OCI-LY3 (cell line): Measurements from ENCODE around the gene AREG.

Source experiments
- H2AFZ ChIP-seq: fragments of 200-600, 300-600 bp; shearing (Covaris generic); 2 replicates; pipeline ENCODE4 v1.6.0; 2014; ENCODE audit warnings: antibody characterized with exemption, low read depth, low read length
- H3K27ac ChIP-seq: fragments of 200-600, 300-600 bp; sonication (generic); 2 replicates; pipeline ENCODE4 v1.5.1; 2014; ENCODE audit warnings: mild to moderate bottlenecking, low read length, moderate library complexity, mixed read lengths
- H3K27me3 ChIP-seq: fragments of 200-600, 300-600 bp; sonication (generic); 2 replicates; pipeline ENCODE4 v1.6.1; 2014; ENCODE audit warnings: low read depth, low read length, mixed read lengths
- H3K36me3 ChIP-seq: fragments of 200-600, 300-600 bp; sonication (generic); replicated peaks from 2 replicates; pipeline ENCODE3; 2014; ENCODE audit warnings: low read depth, low read length, mixed read lengths
- H3K4me1 ChIP-seq: fragments of 300-600, 200-600 bp; sonication (generic); 2 replicates; pipeline ENCODE4 v1.6.1; 2014; ENCODE audit warnings: low read length, mixed read lengths
- H3K4me2 ChIP-seq: fragments of 200-600, 300-600 bp; sonication (generic); 2 replicates; pipeline ENCODE4 v1.6.1; 2014; ENCODE audit warnings: low read length, mixed read lengths
- H3K4me3 ChIP-seq: fragments of 300-600, 200-600 bp; sonication (generic); 2 replicates; pipeline ENCODE4 v1.5.1; 2014; ENCODE audit warnings: antibody characterized with exemption, mild to moderate bottlenecking, low read length, moderate library complexity
- H3K79me2 ChIP-seq: fragments of 300-600, 200-600 bp; shearing (Covaris generic); 2 replicates; pipeline ENCODE4 v1.6.1; 2014; ENCODE audit warnings: mild to moderate bottlenecking, low read length, mixed read lengths
- H3K9ac ChIP-seq: fragments of 300-600, 200-600 bp; shearing (Covaris generic); 2 replicates; pipeline ENCODE4 v1.6.0; 2014; ENCODE audit warnings: mild to moderate bottlenecking, low read length, moderate library complexity
- H3K9me3 ChIP-seq: fragments of 200-600, 300-600 bp; shearing (Covaris generic); 2 replicates; pipeline ENCODE4 v1.6.1; 2014; ENCODE audit warnings: low read length, mixed read lengths; ENCODE audit not compliant: insufficient read depth
- H4K20me1 ChIP-seq: fragments of 200-600, 300-600 bp; sonication (generic); 2 replicates; pipeline ENCODE4 v1.6.1; 2016; ENCODE audit warnings: low read length, mixed read lengths; ENCODE audit not compliant: insufficient read depth
- CTCF ChIP-seq: fragments of 200-600, 300-600 bp; sonication (generic); IDR thresholded peaks from 2 replicates; pipeline ENCODE4 v1.5.1; 2014; ENCODE audit warnings: antibody characterized with exemption, low read length, low read depth
- EZH2phosphoT487 ChIP-seq: fragments of 200-600 bp; shearing (Covaris generic); IDR thresholded peaks from 2 replicates; pipeline ENCODE4 v1.6.1; 2018; ENCODE audit warnings: antibody characterized with exemption, mixed run types, low read depth

Gene AREG

DNA sequence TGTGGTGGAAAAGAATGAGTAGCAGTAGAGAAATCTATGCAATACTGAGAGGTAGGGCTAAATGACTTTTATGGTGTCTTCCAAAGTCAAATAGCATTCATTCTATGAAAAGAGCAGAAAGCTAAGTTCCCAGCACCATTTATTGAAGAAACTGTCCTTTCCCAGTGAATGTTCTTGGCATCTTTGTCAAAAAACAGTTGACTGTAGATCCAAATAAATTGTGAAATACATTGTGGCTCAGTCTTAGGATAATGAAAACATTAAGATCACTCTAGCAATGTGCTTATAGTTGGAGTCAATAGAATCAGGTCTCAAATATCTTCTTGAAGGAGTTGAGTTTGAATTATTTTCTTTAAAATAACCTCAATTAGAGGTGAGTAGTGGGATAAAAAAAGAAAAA is 19.4 kb downstream of the AREG start:
- Histone ChIP-seq H3K27ac (no peak overlapping the region), H3K4me1 (no peaks in the 10 kb centered on the region), H3K9ac (no peak overlapping the region), H3K9me3 (no peaks in the 10 kb centered on the region), H3K36me3 (no peaks in the 10 kb centered on the region), H3K4me2 (no peak overlapping the region), H3K79me2 (no peaks in the 10 kb centered on the region), H3K4me3 (no peak overlapping the region), H3K27me3 (no peaks in the 10 kb centered on the region), H2AFZ (no peak overlapping the region), H4K20me1 (no peaks in the 10 kb centered on the region)
- TF ChIP-seq CTCF (no peak), EZH2phosphoT487 (no peak)

- H3K9me3 ChIP-seq: no peaks in the 10 kb centered on the region
- no peak overlapping the region for H3K9ac ChIP-seq
- no peaks in the 10 kb centered on the region for H3K27me3 ChIP-seq
- TF ChIP-seq CTCF (no peak), EZH2phosphoT487 (no peak)
- no peak overlapping the region for H3K4me2 ChIP-seq
- H4K20me1 ChIP-seq: no peaks in the 10 kb centered on the region
- H3K36me3 ChIP-seq: no peaks in the 10 kb centered on the region
- H3K79me2 ChIP-seq: no peaks in the 10 kb centered on the region
- no peak overlapping the region for H3K27ac ChIP-seq
- no peak overlapping the region for H3K4me3 ChIP-seq
- no peaks in the 10 kb centered on the region for H3K4me1 ChIP-seq
- H2AFZ ChIP-seq: no peak overlapping the region
Measured at GRCh38 chr4:74466242-74466641, 21.3 kb downstream of the AREG start.

DNA sequence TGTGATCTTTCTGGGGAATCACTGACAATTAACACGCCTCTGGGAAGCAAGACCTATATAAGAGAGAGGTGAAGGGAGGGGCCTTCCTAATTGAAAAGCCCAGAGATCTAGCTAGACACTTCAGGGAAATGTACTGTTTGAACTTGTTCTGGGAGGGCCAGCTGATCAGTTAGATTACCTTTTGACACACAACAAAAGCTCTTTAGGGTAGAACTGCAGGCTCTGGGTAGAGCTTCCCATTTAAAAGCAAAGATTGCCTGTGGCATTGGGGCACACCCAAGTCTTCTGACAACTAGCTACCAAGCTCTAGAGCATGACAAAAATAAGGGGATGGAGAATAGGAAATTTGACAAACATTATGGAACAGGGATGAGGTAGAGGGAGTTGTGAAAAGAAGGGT is 26.3 kb downstream of the AREG start:
- no peaks in the 10 kb centered on the region for H3K4me1 ChIP-seq
- no peak overlapping the region for H3K27ac ChIP-seq
- H3K79me2 ChIP-seq: no peaks in the 10 kb centered on the region
- no peaks in the 10 kb centered on the region for H3K9me3 ChIP-seq
- H3K4me2 ChIP-seq: no peak overlapping the region
- no peaks in the 10 kb centered on the region for H3K27me3 ChIP-seq
- H4K20me1 ChIP-seq: no peaks in the 10 kb centered on the region
- no peak overlapping the region for H2AFZ ChIP-seq
- no peaks in the 10 kb centered on the region for H3K36me3 ChIP-seq
- no peak overlapping the region for H3K9ac ChIP-seq
- TF ChIP-seq CTCF: no peak
- TF ChIP-seq EZH2phosphoT487: no peak
- no peak overlapping the region for H3K4me3 ChIP-seq

DNA sequence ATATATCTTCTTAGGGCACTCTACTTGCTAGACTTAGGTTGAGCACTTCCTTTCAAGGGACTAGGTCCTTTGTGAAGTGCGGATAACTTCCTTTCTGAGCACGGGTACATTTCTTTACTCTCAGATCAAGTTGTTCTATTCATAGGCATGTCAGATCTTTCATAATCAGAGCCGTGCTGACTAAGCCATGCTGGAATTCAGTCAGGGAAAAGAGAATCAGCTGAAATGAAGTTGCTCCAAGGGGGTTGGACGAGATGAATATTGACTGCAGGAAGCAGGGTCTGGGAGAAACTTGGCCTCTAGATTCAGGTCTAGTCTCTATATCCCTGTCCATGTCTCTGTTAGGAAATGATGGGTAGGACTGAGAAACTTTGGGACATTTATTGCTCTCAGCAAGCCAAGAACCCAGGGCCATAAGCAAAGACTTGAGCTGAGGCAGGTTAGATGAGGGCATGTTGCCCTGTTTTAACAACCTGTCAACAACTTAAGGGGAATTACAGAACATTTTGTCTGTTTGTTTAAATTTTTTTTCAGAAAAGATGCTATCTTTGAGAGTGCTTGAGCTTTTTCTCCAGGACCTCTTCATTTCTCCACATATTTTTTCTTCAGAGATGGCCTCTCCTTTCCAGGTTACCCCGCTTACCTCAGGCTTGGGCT is 28.3 kb downstream of the AREG start:
- H3K79me2 ChIP-seq: no peaks in the 10 kb centered on the region
- H3K4me2 ChIP-seq: no peak overlapping the region
- no peak overlapping the region for H3K9ac ChIP-seq
- H3K27me3 ChIP-seq: no peaks in the 10 kb centered on the region
- H3K9me3 ChIP-seq: no peaks in the 10 kb centered on the region
- H2AFZ ChIP-seq: no peak overlapping the region
- TF ChIP-seq CTCF: no peak
- no peak for TF ChIP-seq EZH2phosphoT487
- no peak overlapping the region for H3K4me3 ChIP-seq
- H3K4me1 ChIP-seq: no peaks in the 10 kb centered on the region
- H3K36me3 ChIP-seq: no peaks in the 10 kb centered on the region
- no peaks in the 10 kb centered on the region for H4K20me1 ChIP-seq
- H3K27ac ChIP-seq: no peak overlapping the region
